Vagina (tissue), 2 donors: ENCODE results near the gene PC.

Experiments used
- POLR2AphosphoS5 ChIP-seq, 2 donors: sonication (generic); formaldehyde crosslinking; IDR thresholded peaks; one replicate each; pipeline ENCODE4 v1.9.0; 2017; ENCODE audit warnings: antibody characterized with exemption in 2 of 2, mild to moderate bottlenecking in 2 of 2, low read depth in 1 of 2; ENCODE audit not compliant: insufficient read depth in 1 of 2
- TF ChIP-seq, protein P1 (sequence below), 3 experiments: fragments of 450-650 bp in 2 of 3; fragments of 200-600 bp in 1 of 3; sonication (generic) in 1 of 3; IDR thresholded peaks; one replicate each; pipeline ENCODE4 v1.5.1; 2017 to 2019; ENCODE audit warnings: antibody characterized with exemption in 3 of 3, mild to moderate bottlenecking in 2 of 3, moderate library complexity in 2 of 3

DNA sequence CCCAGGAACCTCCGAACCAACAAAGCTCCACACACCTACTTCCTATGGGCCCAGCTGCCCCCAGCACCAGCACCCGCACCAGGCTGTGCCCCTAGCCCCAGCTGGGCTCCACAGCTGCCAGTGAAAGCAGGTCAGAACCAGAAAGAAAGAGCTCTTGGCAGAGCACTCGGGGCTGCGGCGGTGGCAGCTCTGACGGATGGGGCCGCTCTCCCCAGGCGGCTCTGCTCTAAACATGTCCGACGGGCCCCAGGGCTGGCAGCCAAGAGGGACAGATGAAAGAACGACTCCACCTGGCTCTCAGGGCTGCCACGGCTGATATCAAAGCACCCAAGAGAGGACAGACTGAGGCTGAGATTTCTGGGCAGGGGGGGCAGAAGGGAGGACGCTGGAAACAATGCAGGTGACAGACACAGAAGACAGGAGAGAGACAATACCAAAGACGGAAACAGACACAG, 75.6 kb downstream of the PC start:
- TF ChIP-seq, protein P1, sequence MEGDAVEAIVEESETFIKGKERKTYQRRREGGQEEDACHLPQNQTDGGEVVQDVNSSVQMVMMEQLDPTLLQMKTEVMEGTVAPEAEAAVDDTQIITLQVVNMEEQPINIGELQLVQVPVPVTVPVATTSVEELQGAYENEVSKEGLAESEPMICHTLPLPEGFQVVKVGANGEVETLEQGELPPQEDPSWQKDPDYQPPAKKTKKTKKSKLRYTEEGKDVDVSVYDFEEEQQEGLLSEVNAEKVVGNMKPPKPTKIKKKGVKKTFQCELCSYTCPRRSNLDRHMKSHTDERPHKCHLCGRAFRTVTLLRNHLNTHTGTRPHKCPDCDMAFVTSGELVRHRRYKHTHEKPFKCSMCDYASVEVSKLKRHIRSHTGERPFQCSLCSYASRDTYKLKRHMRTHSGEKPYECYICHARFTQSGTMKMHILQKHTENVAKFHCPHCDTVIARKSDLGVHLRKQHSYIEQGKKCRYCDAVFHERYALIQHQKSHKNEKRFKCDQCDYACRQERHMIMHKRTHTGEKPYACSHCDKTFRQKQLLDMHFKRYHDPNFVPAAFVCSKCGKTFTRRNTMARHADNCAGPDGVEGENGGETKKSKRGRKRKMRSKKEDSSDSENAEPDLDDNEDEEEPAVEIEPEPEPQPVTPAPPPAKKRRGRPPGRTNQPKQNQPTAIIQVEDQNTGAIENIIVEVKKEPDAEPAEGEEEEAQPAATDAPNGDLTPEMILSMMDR (IDR thresholded peaks at IDR 0.05): no peak
- TF ChIP-seq POLR2AphosphoS5 (IDR thresholded peaks at IDR 0.05; ENCODE audit: insufficient read depth in 1 of 2, low read depth in 1 of 2): no peak
